Osteocyte (in vitro differentiated cells): ENCODE data around the gene CRTC1. TPM values are rescaled to one million over a fixed set of nuclear protein-coding genes. Genes with fewer than 3 reads are reported as not detected.

Source experiments
- DNase-seq: peaks from one replicate; pipeline ENCODE4 v3.0.0; 2021; ENCODE audit warnings: mixed read lengths; ENCODE audit not compliant: unreplicated experiment; ENCODE audit errors: extremely low spot score
- H3K27ac Mint-ChIP-seq: one replicate; pipeline ENCODE4 v1.8.0; 2021; ENCODE audit warnings: mild to moderate bottlenecking, mixed read lengths; ENCODE audit not compliant: unreplicated experiment
- H3K27me3 Mint-ChIP-seq: one replicate; pipeline ENCODE4 v1.8.0; 2021; ENCODE audit warnings: mixed read lengths; ENCODE audit not compliant: unreplicated experiment
- H3K36me3 Mint-ChIP-seq: one replicate; pipeline ENCODE4 v1.8.0; 2021; ENCODE audit warnings: mixed read lengths; ENCODE audit not compliant: unreplicated experiment
- H3K4me1 Mint-ChIP-seq: one replicate; pipeline ENCODE4 v1.8.0; 2021; ENCODE audit warnings: mixed read lengths; ENCODE audit not compliant: unreplicated experiment
- H3K4me3 Mint-ChIP-seq: one replicate; pipeline ENCODE4 v1.8.0; 2021; ENCODE audit warnings: mild to moderate bottlenecking, moderate library complexity, mixed read lengths; ENCODE audit not compliant: unreplicated experiment
- H3K9me3 Mint-ChIP-seq: one replicate; pipeline ENCODE4 v1.8.0; 2021; ENCODE audit warnings: mixed read lengths; ENCODE audit not compliant: unreplicated experiment
- CTCF ChIP-seq: fragments of 200-600 bp; sonication (generic); IDR thresholded peaks from 2 replicates; pipeline ENCODE4 v1.5.0; 2021; ENCODE audit warnings: antibody characterized with exemption, mild to moderate bottlenecking, moderate library complexity
- total RNA-seq: library from RNA; stranded (reverse); gene quantifications from 2 replicates; pipeline ENCODE4 v1.2.1, GENCODE V29; 2021

The CRTC1 gene
- total RNA-seq, 1 donor from 2014 or later, result 25.7 TPM

GRCh38 chr19:18759304-18759994, 76.0 kb downstream of the CRTC1 start:
- Mint-ChIP-seq H3K4me1 (peaks cover 8% of the 10 kb centered on the region), H3K4me3 (no peak overlapping the region), H3K9me3 (no peaks in the 10 kb centered on the region), H3K36me3 (peaks cover 3% of the 10 kb centered on the region), H3K27ac (no peak overlapping the region), H3K27me3 (no peaks in the 10 kb centered on the region)
- DNase-seq, result no peak
- no peak for TF ChIP-seq CTCF

GRCh38 chr19:18759995-18760426, 76.5 kb downstream of the CRTC1 start:
- Mint-ChIP-seq H3K27me3 (no peaks in the 10 kb centered on the region), H3K27ac (no peak overlapping the region), H3K4me1 (peaks cover 8% of the 10 kb centered on the region), H3K4me3 (no peak overlapping the region), H3K36me3 (peaks cover 1% of the 10 kb centered on the region), H3K9me3 (no peaks in the 10 kb centered on the region)
- DNase-seq, result no peak
- TF ChIP-seq CTCF, result no peak

GRCh38 chr19:18760440-18761383, 77.2 kb downstream of the CRTC1 start:
- Mint-ChIP-seq H3K27ac (no peak overlapping the region), H3K4me3 (no peak overlapping the region), H3K27me3 (no peaks in the 10 kb centered on the region), H3K9me3 (no peaks in the 10 kb centered on the region), H3K4me1 (peaks cover 8% of the 10 kb centered on the region), H3K36me3 (peaks cover 1% of the 10 kb centered on the region)
- TF ChIP-seq CTCF, result no peak
- no peak for DNase-seq

- peaks cover 6% of the 10 kb centered on the region for H3K4me1 Mint-ChIP-seq
- no peaks in the 10 kb centered on the region for H3K27me3 Mint-ChIP-seq
- no peak overlapping the region for H3K27ac Mint-ChIP-seq
- no peaks in the 10 kb centered on the region for H3K9me3 Mint-ChIP-seq
- TF ChIP-seq CTCF, result no peak
- H3K36me3 Mint-ChIP-seq, result peaks cover 1% of the 10 kb centered on the region
- no peak for DNase-seq
- no peak overlapping the region for H3K4me3 Mint-ChIP-seq
These were observed 78.1 kb downstream of the CRTC1 start for GRCh38 chr19:18761531-18762110.
